BLaER1 treated with 17β-estradiol and CSF1 and Interleukin-3, amounts not matched to agents 10 nM and 100 nM (cell line): Measurements from ENCODE around the gene CFAP107.

Source experiments
- H3K27ac ChIP-seq, 11 experiments: shearing (Covaris generic); formaldehyde crosslinking; 2 replicates each; pipeline ENCODE4 v1.8.1; 2022
- H3K27me3 ChIP-seq, 11 experiments: shearing (Covaris generic); formaldehyde crosslinking; 2 replicates each; pipeline ENCODE4 v1.8.1; 2022
- H3K36me3 ChIP-seq, 11 experiments: shearing (Covaris generic); formaldehyde crosslinking; 2 replicates each; pipeline ENCODE4 v1.8.1; 2022
- H3K4me1 ChIP-seq, 10 experiments: shearing (Covaris generic); formaldehyde crosslinking; 2 replicates each; pipeline ENCODE4 v1.8.1; 2022
- H3K4me2 ChIP-seq, 11 experiments: shearing (Covaris generic); formaldehyde crosslinking; 2 replicates each; pipeline ENCODE4 v1.8.1; 2022
- H3K4me3 ChIP-seq, 10 experiments: shearing (Covaris generic); formaldehyde crosslinking; 2 replicates each; pipeline ENCODE4 v1.8.1; 2022
- H3K9ac ChIP-seq, 11 experiments: shearing (Covaris generic); formaldehyde crosslinking; 2 replicates each; pipeline ENCODE4 v1.8.1; 2022
- H3K9me3 ChIP-seq, 11 experiments: shearing (Covaris generic); formaldehyde crosslinking; replicated peaks in 1 of 11; 2 replicates each; pipeline ENCODE4 v1.8.1; 2022
- H4K20me1 ChIP-seq, 11 experiments: shearing (Covaris generic); formaldehyde crosslinking; 2 replicates each; pipeline ENCODE4 v1.8.1; 2022
- Cebpa-rat ChIP-seq, 11 experiments: shearing (Covaris generic); IDR thresholded peaks; 2 replicates each; pipeline ENCODE4 v1.8.1; 2022

The CFAP107 gene

DNA sequence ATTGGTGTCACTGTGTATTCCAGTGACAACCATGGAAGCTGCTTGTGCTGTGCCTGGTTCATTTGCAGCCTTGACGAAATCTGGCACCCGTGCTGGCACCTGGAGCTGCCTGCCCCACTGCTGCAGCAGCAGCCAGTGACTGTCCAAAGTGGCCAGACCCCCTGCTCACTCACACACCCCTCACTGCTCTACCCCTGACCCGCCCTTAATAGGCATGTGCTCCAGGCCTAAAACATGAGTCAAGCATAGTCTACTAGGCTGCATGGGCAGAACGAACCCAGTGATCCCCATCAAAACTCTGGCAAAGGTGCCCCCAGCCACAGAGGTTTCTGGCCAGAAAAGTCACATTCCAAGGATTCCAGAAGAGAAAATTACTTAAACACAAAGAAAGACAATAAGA is 52.9 kb downstream of the CFAP107 start:
- no peaks in the 10 kb centered on the region for H3K27me3 ChIP-seq

DNA sequence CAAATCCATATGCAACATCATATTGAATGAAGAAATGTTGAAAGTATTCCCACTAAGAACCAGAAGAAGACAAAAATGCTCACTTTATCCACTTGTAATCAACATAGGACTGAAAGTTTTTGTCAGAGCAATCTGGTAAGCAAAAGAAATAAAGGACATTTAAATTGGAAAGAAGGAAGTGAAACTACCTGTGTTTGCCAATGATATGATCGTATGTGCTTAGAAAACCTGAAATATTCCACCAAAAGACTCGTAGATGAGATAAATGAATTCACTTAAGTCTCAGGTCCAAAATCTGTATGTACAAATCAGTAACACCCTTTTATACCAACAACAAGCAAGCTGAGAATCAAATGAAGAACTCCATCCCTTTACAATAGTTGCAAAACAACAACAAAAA is 53.7 kb downstream of the CFAP107 start:
- no peaks in the 10 kb centered on the region for H3K27me3 ChIP-seq
- no peak overlapping the region for H3K4me3 ChIP-seq
- H3K27ac ChIP-seq, result no peak overlapping the region

More for the DNA sequence above, 52.9 kb downstream of the CFAP107 start:
- Histone ChIP-seq H3K4me2 (no peak overlapping the region), H3K9me3 (no peaks in the 10 kb centered on the region), H3K27ac (no peak overlapping the region), H3K36me3 (no peaks in the 10 kb centered on the region), H3K4me3 (no peak overlapping the region), H3K9ac (no peak overlapping the region), H4K20me1 (no peaks in the 10 kb centered on the region), H3K4me1 (no peaks in the 10 kb centered on the region)
- TF ChIP-seq Cebpa-rat (IDR thresholded peaks at IDR 0.05), result no peak

DNA sequence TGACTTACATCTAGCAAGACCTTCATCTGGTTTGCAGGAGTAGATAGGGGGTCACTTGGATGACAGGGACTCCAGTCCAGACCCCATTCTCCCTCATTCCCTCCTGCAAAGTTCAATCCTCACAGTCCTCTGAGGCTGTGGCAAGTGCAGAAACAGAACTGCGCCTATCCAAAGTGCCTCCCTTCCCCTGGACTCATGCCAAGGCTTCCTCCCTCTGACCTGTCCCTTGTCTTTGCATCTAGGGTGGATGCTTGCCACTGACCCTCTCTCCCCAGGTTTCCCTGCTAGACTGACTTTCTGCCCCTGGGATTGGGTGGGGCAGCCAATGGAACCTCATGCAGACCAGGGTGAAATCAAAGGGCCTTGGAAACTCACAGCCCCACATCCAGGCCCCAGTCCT is 63.9 kb downstream of the CFAP107 start:
- H3K27ac ChIP-seq, result no peak overlapping the region
- H4K20me1 ChIP-seq, result no peaks in the 10 kb centered on the region; a peak in 2 of 22 replicates
- H3K4me3 ChIP-seq, result no peak overlapping the region
- H3K4me2 ChIP-seq, result no peak overlapping the region
- H3K4me1 ChIP-seq, result no peaks in the 10 kb centered on the region
- peaks cover 0 to 7% (median 2%) of the 10 kb centered on the region in 11 experiments; a peak in 11 of 22 replicates for H3K9me3 ChIP-seq
- no peak overlapping the region for H3K9ac ChIP-seq
- no peaks in the 10 kb centered on the region for H3K36me3 ChIP-seq
- H3K27me3 ChIP-seq, result no peaks in the 10 kb centered on the region
- TF ChIP-seq Cebpa-rat (IDR thresholded peaks at IDR 0.05), result no peak

More for the DNA sequence above, 53.7 kb downstream of the CFAP107 start:
- Histone ChIP-seq H4K20me1 (no peaks in the 10 kb centered on the region), H3K9me3 (peaks cover 0 to 5% (median 3%) of the 10 kb centered on the region in 11 experiments; a peak in 10 of 22 replicates), H3K4me1 (no peaks in the 10 kb centered on the region), H3K36me3 (no peaks in the 10 kb centered on the region), H3K4me2 (no peak overlapping the region), H3K9ac (no peak overlapping the region)
- no peak for TF ChIP-seq Cebpa-rat (IDR thresholded peaks at IDR 0.05)

- Histone ChIP-seq H3K27me3 (no peaks in the 10 kb centered on the region), H3K27ac (no peak overlapping the region), H3K36me3 (no peaks in the 10 kb centered on the region), H3K9ac (no peak overlapping the region), H3K4me2 (0 out of 22 replicates have a peak overlapping the region, but pooled peaks of 1 of the 11 experiments have one; percentile 5), H3K4me1 (no peaks in the 10 kb centered on the region), H4K20me1 (no peaks in the 10 kb centered on the region; a peak in 2 of 22 replicates), H3K4me3 (no peak overlapping the region), H3K9me3 (no peaks in the 10 kb centered on the region)
- no peak for TF ChIP-seq Cebpa-rat (IDR thresholded peaks at IDR 0.05)
Observed at GRCh38 chr1:12810691-12811408, 64.8 kb downstream of the CFAP107 start.

DNA sequence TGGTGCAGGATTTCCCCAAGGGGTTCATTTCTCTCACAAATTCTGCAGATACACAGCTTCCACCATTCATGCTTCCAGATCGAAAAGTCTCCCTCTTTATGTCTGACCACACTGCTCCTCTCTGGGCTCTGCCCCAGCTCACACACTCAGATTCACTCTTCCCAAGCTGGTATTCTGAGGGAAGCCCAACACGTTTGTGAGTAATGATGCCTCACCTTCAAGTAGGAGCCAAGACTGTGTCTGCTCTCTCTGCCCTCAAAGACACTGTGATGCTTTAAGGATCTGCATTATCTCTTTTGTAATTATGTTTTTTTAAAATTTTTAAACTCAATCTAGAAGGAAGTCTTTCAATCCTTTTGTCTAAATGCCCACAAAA is 65.4 kb downstream of the CFAP107 start:
- Histone ChIP-seq H3K9me3 (no peaks in the 10 kb centered on the region), H3K4me3 (no peak overlapping the region), H3K4me2 (no peak overlapping the region), H3K4me1 (no peaks in the 10 kb centered on the region), H3K36me3 (no peaks in the 10 kb centered on the region), H3K27ac (no peak overlapping the region), H4K20me1 (no peaks in the 10 kb centered on the region; a peak in 2 of 22 replicates), H3K27me3 (no peaks in the 10 kb centered on the region), H3K9ac (no peak overlapping the region)
- no peak for TF ChIP-seq Cebpa-rat (IDR thresholded peaks at IDR 0.05)
